Transverse colon (tissue), 4 donors: Measurements from ENCODE around the gene KMT2D. TPM values are rescaled to one million over a fixed set of nuclear protein-coding genes. Genes with fewer than 3 reads are reported as not detected.

ENCODE experiments used
- DNase-seq: peaks from one replicate; pipeline ENCODE4 v3.0.0-alpha.2; 2019
- H3K27ac ChIP-seq, 4 donors: fragments of 200-600 bp; sonication (generic); 2 replicates each; pipeline ENCODE4 v1.5.1; 2016 to 2018; ENCODE audit warnings: inconsistent platforms in 4 of 4
- H3K27me3 ChIP-seq: fragments of 200-600 bp; sonication (generic); 2 replicates; pipeline ENCODE4 v1.5.1; 2017; ENCODE audit warnings: inconsistent platforms
- H3K36me3 ChIP-seq, 4 donors: fragments of 200-600 bp; sonication (generic); 2 replicates each; pipeline ENCODE4 v1.5.1; 2017 to 2019; ENCODE audit warnings: inconsistent platforms in 4 of 4
- H3K4me1 ChIP-seq, 4 donors: fragments of 200-600 bp; sonication (generic); 2 replicates each; pipeline ENCODE4 v1.5.1; 2017 to 2020; ENCODE audit warnings: inconsistent platforms in 4 of 4
- H3K4me3 ChIP-seq, 4 donors: fragments of 200-600 bp; sonication (generic); 1 replicate in 1 of 4; 2 replicates in 3 of 4; pipeline versions ENCODE4 v1.5.1 to v1.6.1; 2017 to 2019; ENCODE audit warnings: inconsistent platforms in 4 of 4
- H3K9me3 ChIP-seq, 2 donors: fragments of 200-600 bp; sonication (generic); 2 replicates each; pipeline ENCODE4 v1.5.1; 2017 to 2019; ENCODE audit warnings: inconsistent platforms in 2 of 2
- EP300 ChIP-seq: sonication (generic); formaldehyde crosslinking; IDR thresholded peaks from one replicate; pipeline ENCODE4 v1.6.1; 2017; ENCODE audit warnings: antibody characterized with exemption, low read depth
- POLR2A ChIP-seq: fragments of 450-650 bp; IDR thresholded peaks from one replicate; pipeline ENCODE4 v1.6.1; 2016; ENCODE audit warnings: antibody characterized with exemption, mild to moderate bottlenecking, moderate library complexity
- POLR2AphosphoS5 ChIP-seq, 3 donors: sonication (generic); formaldehyde crosslinking; IDR thresholded peaks; one replicate each; pipeline ENCODE4 v1.6.1; 2016; ENCODE audit warnings: antibody characterized with exemption in 3 of 3
- WGBS, 2 donors: methylation state at CpG; one replicate each; pipeline ENCODE4 v1.1.5; 2018; ENCODE audit warnings: low coverage in 1 of 2; 5-methylcytosine and 5-hydroxymethylcytosine counted together
- in situ Hi-C, 4 donors: fragments of 200-750 bp; cut with MboI; loops; one replicate each; pipeline versions ENCODE4 v1.15.0 to v1.15.1; 2017; ENCODE audit warnings: low sequenced_read_pairs in 3 of 4, low pct_ligation_motif_present in 1 of 4, low pct_unique_long_range_greater_than_20kb in 1 of 4
- intact Hi-C: fragments of 100-400 bp; cut with DNase I; formaldehyde crosslinking; loops from one replicate; pipeline ENCODE4 v1.15.1; 2023; ENCODE audit warnings: low total_unique reads
- total RNA-seq, 4 donors: library from RNA; depleted of rRNA; stranded (reverse); fragments of >200 nt; gene quantifications; one replicate each; pipeline ENCODE4 v1.1.0, GENCODE V29; 2016
- TF ChIP-seq, protein P1 (sequence below), 5 experiments: fragments of 200-600 bp in 3 of 5; fragments of 450-650 bp in 2 of 5; sonication (generic) in 3 of 5; IDR thresholded peaks; 1 replicate in 2 of 5; 2 replicates in 3 of 5; pipeline ENCODE4 v1.5.1; 2016 to 2017; ENCODE audit warnings: antibody characterized with exemption in 5 of 5, inconsistent platforms in 3 of 5, mild to moderate bottlenecking in 2 of 5, moderate library complexity in 1 of 5

The KMT2D gene
- total RNA-seq, 4 donors from 2014 or later: 50.0 to 351 (median 78.0) TPM

- Histone ChIP-seq H3K9me3 (no peaks in the 10 kb centered on the region), H3K27me3 (no peaks in the 10 kb centered on the region), H3K4me3 (no peak overlapping the region), H3K36me3 (peaks cover 0 to 81% (median 46%) of the 10 kb centered on the region in 4 donors), H3K27ac (no peak overlapping the region), H3K4me1 (no peaks in the 10 kb centered on the region)
- WGBS, 2 donors: 96% methylated on average over 30 of the region's 30 CpGs; no CpG with 5 or more reads in 1 of the 2 donors
- in situ Hi-C loops (no loop called here), intact Hi-C loops (no loop called here)
- TF ChIP-seq POLR2A: no peak
- TF ChIP-seq, protein P1, sequence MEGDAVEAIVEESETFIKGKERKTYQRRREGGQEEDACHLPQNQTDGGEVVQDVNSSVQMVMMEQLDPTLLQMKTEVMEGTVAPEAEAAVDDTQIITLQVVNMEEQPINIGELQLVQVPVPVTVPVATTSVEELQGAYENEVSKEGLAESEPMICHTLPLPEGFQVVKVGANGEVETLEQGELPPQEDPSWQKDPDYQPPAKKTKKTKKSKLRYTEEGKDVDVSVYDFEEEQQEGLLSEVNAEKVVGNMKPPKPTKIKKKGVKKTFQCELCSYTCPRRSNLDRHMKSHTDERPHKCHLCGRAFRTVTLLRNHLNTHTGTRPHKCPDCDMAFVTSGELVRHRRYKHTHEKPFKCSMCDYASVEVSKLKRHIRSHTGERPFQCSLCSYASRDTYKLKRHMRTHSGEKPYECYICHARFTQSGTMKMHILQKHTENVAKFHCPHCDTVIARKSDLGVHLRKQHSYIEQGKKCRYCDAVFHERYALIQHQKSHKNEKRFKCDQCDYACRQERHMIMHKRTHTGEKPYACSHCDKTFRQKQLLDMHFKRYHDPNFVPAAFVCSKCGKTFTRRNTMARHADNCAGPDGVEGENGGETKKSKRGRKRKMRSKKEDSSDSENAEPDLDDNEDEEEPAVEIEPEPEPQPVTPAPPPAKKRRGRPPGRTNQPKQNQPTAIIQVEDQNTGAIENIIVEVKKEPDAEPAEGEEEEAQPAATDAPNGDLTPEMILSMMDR (IDR thresholded peaks at IDR 0.05): no peak
- TF ChIP-seq POLR2AphosphoS5 (IDR thresholded peaks at IDR 0.05): no peak
- DNase-seq: no peak
Observed at GRCh38 chr12:49039421-49040363, 20.9 kb downstream of the KMT2D start.

DNA sequence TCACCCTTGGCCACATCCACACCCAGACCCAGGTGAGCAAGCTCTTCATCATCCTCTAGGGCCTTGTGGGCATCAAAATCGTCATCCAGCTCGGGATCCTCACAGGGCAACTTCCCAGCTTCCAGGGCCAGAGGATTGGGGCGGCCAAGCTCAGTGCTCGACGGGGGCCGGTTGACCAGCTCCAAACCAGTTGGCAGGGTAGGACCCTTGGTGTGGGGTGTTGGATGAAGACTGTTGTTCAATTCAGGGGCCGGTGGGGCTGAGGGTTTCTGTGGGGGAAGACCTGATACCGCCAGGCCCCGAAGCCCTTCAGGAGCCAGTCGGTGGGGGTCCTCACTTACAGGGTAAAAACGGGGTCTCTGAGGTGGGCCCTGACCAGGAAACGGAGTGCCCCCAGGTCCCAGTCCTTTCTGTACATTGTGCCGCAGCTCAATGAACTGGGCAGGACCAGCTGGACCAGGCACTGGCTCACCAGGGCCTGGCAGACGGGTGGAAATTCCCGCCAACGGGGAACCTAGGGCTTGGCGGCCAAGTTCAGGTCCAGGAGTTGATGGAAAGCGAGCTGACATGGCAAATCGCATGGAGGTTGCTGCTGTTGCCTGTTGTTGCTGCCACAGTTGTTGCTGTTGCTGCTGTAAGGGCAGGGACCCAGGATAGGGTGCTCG lies 22.2 kb downstream of the KMT2D start:
- H3K27ac ChIP-seq: no peak overlapping the region
- H3K4me1 ChIP-seq: no peaks in the 10 kb centered on the region
- intact Hi-C loops (no loop called here), in situ Hi-C loops (no loop called here)
- no peak for DNase-seq
- TF ChIP-seq, protein P1 (IDR thresholded peaks at IDR 0.05): no peak
- no peak for TF ChIP-seq POLR2AphosphoS5 (IDR thresholded peaks at IDR 0.05)
- 95% methylated on average over 20 of the region's 20 CpGs; no CpG with 5 or more reads in 1 of the 2 donors for WGBS, 2 donors
- H3K36me3 ChIP-seq: peaks cover 0 to 80% (median 45%) of the 10 kb centered on the region in 4 donors
- no peak overlapping the region for H3K4me3 ChIP-seq
- H3K27me3 ChIP-seq: no peaks in the 10 kb centered on the region
- H3K9me3 ChIP-seq: no peaks in the 10 kb centered on the region

GRCh38 chr12:49037947-49038237 lies 22.7 kb downstream of the KMT2D start:
- WGBS, 2 donors: 92% methylated on average over 7 of the region's 7 CpGs; no CpG with 5 or more reads in 1 of the 2 donors
- DNase-seq: no peak
- Histone ChIP-seq H3K9me3 (no peaks in the 10 kb centered on the region), H3K27ac (no peak overlapping the region), H3K4me3 (no peak overlapping the region), H3K4me1 (no peaks in the 10 kb centered on the region), H3K27me3 (no peaks in the 10 kb centered on the region), H3K36me3 (peaks cover 0 to 82% (median 44%) of the 10 kb centered on the region in 4 donors)
- intact Hi-C loops (no loop called here), in situ Hi-C loops (no loop called here)
- TF ChIP-seq, protein P1 (IDR thresholded peaks at IDR 0.05): no peak
- TF ChIP-seq EP300 (no peak), POLR2AphosphoS5 (IDR thresholded peaks at IDR 0.05) (no peak), POLR2A (no peak)

DNA sequence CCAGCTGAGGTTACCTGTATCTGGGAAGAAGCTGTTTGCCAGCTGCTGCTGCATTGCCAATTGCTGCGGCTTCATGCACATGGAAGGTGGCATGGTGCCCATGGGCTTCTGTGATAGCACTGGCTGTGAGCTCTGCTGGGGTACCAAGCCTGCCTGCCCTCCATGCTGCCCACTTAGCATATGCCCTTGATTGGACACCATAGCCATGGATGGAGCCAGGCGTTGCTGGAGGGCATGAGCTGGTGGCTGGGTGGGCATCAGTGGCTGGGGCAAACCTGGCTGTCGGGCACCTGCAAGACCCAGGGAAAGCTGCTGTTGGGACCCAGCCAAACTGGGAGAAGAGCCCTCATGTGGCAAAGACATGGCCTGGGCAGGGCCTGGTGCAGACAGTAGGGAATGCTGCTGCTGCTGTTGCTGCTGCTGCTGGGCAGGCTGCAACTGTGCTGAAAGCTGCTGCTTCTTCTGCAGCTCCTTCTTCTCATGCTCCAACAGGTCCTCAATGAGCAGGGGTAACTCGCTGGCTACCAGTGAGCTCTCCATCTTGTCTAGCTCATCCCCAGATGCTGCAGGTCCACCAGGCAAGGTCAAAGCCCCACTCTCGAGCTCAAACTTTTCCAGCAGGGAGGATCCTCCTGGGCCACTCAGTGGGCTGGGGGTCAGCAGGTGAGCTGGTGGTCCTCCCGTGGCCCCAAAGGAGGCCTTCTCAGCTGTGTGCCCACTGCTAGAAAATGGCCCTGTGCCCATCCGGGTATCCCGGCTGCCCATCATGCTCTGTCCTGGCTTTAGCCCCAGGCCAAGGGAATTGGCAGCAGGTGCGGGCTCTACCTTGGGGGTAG lies 23.3 kb downstream of the KMT2D start:
- peaks cover 0 to 81% (median 41%) of the 10 kb centered on the region in 4 donors for H3K36me3 ChIP-seq
- WGBS, 2 donors: 95% methylated on average over 7 of the region's 9 CpGs; no CpG with 5 or more reads in 1 of the 2 donors
- in situ Hi-C loops: no loop called here

More for the DNA sequence above, 23.3 kb downstream of the KMT2D start:
- TF ChIP-seq, protein P1 (IDR thresholded peaks at IDR 0.05): no peak
- no peak for TF ChIP-seq POLR2A
- no peak for TF ChIP-seq POLR2AphosphoS5 (IDR thresholded peaks at IDR 0.05)
- TF ChIP-seq EP300: no peak
- intact Hi-C loops: no loop called here
- Histone ChIP-seq H3K27me3 (no peaks in the 10 kb centered on the region), H3K4me1 (no peaks in the 10 kb centered on the region), H3K9me3 (no peaks in the 10 kb centered on the region), H3K27ac (no peak overlapping the region), H3K4me3 (no peak overlapping the region)
- DNase-seq: peak; percentile 2
